Fibroblast of gingiva (primary cell): ENCODE data around the gene OSER1.
"Not testable (repeated sequence)": the region's sequence is repeated elsewhere in the genome, so short reads cannot be mapped to it uniquely, and the experiment has no call there.

Source experiments
- DNase-seq: peaks from one replicate; pipeline ENCODE4 v3.0.0-alpha.2; 2011; ENCODE audit warnings: low read depth

Gene OSER1

DNA sequence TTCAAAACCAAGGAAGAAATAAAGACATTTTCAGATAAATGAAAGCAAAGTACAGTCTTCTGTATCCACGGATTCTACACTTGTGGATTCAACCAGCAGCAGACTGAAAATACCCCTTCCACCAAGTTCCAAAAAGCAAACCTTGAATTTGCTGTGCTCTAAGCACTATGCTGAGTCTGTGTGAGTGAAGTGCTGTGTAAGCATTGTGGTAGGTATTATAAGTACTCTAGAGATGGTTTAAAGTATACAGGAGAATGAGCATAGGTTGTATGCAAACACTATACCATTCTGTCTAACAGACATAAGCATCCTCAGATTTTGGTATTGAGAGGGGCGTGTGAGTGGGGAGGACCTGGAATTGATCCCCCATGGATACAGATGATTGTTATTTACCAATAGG lies 9.6 kb downstream of the OSER1 start:
- no peak for DNase-seq

DNA sequence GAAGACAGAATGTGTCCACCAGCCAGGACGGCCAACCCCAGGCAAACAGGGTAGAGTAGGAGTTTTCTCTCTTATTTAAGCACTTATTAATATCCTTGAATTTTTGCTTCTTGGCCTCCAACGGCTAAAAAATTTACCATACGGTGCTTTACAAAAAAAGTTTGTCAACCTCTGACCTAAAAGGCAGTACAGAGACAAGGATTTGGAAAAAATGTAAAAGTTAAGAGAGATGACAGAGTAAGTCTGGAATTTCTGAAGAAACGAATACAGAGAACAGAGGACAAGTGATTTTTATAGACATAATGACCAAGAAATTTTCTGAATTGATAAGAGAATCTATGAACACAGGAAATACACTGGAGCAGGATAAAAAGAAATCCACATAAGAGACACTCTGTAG lies 10.2 kb downstream of the OSER1 start:
- DNase-seq = no peak

DNA sequence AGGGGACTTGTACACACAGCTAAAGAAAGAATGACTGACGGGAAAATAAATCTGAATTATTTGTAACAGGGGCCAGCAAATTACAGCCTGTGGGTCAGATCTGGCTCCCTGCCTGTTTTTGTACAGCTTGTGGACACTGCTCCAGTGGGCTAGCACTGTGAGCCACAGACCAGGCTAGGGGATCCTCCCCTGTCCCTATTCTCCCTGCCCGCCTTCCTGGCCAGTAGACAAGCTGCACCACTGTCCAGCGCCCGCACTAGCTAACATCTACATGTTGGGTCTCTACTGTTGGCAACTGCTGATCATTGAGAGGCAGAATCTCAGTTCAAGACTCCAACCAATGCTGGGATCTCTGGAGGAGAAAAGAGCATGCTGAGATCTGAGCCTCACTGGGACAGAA lies 10.7 kb downstream of the OSER1 start:
- DNase-seq = no peak

DNA sequence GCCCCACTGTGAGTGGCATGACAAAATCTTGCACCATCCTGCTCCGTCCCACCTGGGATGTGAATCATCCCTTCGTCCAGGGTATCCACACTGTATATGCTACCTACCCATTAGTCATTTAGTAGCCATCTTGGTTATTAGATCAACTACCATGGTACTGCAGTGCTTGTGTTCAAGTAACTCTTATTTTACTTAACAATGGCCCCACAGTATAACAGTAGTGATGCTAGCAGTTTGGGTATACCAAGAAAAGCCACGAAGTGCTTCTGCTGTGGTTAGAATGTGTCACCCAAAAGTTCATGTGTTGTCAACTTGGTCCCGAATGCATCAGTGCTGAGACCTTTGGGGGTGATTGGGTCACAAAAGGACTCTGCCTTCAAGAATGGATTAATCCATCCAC lies 11.7 kb downstream of the OSER1 start:
- DNase-seq = no peak

DNA sequence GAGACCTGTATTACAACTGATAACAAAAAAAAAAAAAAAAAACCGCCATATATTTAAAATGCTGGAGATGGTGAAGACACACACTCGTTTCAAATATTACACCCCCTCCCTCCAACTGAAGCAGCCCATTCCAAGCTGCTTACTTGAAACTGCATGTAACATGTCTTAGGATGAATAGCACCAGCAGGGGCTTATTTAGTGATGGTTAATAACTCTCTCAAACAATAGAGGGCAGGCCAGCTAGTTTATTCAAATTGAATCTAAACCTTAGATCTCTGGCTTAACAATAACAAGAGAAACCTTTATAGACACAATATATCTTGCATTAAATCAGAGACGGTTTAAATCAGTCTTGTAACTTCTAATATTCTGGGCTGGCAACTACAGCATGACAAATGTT lies 14.3 kb downstream of the OSER1 start:
- no peak for DNase-seq

DNA sequence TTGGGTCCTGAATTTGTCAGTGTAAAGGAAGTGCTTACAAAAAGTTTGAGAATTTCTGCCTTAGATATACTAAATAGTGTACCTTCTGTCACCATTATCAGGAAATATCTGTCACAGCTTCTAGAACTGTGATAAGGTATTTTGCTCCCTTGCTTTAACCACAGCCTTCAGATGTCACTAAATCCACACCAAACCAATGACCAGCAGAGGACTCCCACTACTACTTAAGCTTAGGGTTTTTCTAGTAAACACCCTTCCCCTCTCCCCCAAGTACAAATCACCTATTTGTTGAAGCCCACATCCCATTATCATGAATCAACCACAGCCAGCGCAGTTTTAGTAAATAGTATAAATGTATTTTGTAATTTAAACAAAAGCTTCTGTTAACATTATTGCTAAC lies 15.0 kb downstream of the OSER1 start:
- no peak for DNase-seq

DNA sequence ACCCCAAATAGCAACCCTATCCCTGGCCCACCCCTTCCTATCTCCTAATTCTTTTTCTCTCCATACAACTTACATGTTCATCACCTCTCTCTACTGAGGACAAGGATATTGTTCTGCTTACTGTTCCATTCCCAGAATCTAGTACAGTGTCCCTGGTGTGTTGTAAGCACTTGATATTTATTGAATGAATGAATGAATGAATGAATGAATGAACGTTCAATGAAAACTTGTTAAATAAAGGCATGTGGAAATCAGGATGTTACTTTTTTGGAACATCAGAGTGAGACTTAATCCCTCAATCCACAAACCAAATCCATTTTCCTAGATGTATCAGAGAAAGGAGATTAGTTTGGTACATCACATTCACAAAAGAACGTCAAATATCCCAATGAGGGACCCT lies 16.8 kb downstream of the OSER1 start:
- DNase-seq = no peak

DNA sequence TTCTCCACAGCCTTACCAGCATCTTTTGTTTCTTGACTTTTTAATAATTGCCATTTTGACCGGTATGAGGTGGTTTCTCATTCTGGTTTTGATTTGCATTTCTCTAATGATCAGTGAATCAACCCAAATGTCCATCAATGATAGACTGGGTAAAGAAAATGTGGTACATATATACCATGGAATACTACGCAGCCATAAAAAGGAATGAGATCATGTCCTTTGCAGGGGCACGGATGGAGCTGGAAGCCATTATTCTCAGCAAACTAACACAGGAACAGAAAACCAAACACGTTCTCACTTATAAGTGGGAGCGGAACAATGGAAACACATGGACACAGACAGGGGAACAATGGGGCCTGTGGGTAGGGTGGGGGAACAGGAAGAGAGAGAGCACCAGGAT lies 18.9 kb downstream of the OSER1 start:
- not testable (repeated sequence) for DNase-seq

DNA sequence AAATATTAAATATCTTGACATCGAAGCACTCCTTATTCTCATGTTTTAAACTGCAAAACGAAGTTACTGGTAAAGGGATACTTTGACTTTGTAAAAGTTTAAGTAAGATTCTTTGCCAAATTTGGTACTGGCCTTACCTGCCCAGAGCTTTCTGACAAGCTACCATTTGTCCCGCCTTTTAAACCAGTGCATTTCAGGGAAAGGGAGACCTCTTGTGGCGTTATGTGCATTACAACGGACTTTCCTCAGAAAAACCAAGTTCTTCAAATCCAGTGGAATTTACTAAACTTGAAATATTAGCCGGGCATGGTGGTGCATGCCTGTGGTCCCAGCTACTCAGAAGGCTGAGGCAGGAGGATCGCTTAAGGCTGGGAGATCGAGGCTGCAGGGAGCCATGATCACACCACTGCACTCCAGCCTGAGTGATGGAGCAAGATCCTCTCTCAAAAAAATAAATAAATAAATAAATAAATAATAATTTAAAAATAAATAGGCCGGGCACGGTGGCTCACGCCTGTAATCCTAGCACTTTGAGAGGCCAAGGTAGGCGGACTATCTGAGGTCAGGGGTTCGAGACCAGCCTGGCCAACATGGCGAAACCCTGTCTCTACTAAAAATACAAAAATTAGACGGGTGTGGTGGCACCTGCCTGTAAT lies 20.2 kb downstream of the OSER1 start:
- peak; percentile 66 for DNase-seq

DNA sequence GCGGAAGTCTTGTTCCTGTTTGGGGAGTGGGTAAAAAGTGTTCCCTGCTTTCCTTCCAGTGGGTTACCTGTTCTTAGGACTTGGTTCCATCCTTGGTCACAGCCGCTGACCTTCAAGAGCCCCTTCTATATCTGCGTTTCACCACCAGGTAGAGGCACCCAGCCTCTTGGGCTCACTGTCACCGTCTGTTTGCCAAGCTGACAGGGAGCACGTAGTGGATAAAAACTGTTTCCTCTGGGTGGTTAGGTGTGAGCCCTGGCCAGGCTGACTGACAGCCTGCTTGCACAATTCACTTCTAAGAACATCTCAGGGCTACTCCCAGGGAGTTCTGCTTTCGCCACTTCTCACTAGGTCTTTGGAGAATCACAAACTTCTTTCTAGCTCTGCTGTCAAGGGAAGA lies 21.8 kb downstream of the OSER1 start:
- no peak for DNase-seq

DNA sequence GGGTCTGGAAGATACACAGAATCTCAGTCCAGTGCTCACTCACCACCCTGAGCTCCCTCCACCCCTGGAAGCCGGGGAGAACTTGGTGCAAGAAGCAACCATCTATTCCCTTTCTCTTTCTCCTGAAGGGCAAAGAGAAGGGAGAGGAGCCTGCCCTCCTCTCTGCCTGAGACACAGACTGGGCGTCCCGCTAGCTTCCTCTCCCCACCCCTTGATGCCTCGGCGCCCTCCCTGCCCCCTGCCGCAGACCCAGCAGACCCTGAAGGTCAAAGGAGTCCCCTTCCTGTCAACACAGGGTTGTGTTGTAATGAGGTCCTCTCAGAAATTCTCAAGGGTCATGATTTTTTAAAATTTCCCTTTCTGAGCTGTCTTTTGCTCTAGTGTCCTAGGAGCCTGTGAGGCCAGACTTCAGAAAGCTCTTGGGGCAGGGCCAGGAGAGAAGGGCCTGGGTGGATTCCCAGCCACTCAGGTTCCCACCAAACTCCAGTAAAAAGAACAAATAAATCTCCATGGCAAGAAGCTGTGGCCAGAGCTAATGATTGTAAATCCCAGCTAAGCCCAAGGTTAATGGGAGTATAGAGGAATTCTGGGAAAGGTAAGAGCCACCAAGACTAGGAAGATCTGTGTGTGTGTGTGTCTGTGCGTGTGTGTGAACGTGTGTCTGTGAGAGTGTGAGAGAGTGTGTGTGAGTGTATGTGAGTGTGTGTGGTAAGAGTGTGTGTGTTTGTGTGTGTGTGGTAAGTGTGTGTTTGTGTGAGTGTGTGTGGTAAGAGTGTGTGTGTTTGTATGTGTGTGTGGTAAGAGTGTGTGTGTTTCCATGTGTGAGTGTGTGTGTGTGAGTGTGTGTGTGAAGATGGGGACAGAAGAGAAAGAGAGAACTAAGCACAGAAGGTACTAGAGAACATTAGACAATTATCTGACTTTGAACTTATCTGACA lies 22.5 kb downstream of the OSER1 start:
- no peak for DNase-seq

DNA sequence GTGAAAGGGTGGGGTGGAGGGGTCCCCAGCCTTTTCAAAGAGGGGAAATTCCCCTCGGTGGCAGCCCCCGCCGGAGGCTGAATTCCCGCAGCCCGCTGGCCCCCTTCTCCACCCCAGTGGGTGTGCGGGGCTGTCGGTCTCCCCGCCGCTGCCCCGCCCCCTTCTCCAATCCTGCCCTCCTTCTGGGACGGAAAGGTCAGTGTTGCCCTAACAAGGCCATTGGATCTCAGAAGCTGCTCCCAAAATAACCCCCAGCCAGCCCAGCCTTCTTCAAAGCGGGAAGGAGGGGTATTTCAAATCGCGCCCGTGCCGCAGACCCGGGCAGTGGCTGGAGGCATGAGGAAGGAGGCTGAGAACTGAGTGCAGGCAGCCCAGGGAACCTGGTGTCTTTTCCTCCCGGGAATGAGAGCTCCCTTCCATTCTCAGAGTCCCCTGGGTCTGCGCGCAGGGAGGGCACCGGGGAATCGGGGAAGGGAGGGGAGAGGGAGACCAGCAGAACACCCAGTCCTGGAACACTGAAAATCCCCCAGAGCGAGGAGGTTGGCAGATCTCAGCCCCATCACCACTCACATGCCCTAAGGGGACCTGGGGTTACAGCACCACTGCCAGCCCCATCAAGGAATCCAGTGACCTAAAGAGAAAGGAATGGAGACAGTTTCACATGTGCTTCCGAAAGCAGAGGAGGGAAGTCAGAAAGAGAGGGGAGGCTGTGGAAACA lies 23.4 kb downstream of the OSER1 start, which contains the start of gene JPH2:
Gene JPH2, minus strand, starts transcription at position 135 of the 718 bp plus-strand sequence. CDS start 483 bp downstream, outside the sequence.
- peak; percentile 82 for DNase-seq

DNA sequence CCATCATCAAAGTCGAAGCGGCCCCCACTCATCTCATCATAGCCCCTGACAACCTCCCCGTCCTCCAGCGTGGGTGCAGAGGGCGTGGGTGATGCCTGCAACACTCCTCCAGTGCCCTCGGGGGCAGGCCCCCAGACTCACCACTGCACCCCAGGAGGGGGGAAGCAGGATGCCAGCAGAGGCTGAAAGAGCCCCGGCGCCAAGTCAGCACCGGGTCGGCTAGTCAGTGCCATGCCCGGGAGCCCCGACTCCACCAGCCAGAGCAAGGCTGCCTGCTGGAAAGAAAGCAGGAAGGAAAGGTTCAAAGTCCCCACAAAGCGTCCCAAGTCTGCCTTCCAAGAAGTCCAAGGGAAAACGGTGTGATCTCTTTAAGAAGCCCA lies 23.9 kb downstream of the OSER1 start:
- DNase-seq = no peak

DNA sequence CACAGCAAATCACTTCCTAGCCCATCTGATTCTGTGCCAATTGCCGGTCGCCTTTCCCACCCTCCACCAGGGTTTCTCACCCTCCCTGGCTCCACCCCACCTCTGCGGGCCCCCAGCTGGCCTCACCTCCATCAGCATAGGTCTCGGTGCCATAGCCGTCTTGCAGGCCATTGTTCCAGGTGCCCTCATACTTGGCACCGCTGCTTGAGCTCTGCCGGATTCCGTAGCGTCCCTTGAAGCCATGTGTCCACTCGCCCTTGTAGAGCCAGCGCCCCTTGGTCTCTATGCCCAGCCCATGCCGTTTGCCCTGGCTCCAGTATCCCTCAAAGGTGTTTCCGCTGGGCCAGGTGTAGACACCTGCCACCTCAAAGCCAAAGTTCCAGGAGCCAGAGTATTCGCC lies 24.4 kb downstream of the OSER1 start:
- no peak for DNase-seq

DNA sequence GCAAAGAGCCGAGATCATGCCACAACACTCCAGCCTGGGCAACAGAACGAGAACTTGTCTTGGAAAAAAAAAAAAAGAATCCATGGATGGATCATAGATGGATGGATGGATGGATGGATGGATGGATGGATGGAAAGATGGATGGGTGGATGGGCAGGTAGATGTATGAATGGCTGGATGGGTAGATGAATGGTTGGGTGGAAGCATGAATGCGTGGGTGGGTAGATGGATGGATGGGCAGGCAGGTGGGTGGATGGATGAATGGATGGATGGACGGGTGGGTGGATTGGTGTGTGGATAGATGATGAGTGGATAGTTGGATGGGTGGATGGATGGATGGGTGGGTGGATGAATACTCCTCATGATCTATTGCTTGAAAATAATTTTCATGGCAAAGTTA lies 25.0 kb downstream of the OSER1 start:
- no peak for DNase-seq

DNA sequence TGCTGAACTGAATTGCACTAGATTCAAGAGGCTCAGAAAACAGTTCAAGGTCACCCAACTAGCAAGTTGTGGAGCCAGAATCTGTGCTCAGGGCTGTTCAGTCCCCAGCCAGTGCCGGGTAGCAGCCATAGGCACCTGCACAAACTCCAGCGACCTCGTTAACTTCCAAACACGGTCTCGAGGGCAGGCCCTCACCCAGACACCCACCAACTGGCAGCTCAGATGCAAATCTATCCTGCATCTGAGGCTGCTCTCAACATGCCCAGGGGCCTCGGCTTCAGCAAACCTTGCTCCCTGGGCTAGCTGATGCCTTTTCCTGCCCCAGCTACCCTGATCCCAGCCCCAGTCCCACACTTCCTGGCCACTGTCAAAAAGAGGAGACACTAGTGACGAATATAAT lies 27.3 kb downstream of the OSER1 start:
- no peak for DNase-seq

DNA sequence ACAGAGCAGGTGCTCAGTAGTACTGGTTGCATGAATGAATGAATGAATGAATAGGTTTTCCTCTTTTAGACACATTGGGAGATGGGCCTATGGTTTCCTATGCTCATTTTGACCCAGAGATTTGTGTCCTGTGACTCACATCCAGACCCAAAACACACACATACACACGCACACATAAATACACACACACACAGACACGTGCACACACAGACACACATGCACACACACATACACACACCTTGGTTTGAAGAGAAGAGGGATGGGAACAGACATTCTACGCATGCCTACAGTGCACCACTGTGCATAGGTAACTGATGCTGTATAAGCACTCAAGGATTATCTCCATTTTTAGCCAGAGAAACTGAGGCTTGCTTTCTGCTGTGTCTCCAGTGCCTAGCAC lies 27.7 kb downstream of the OSER1 start:
- DNase-seq = no peak

DNA sequence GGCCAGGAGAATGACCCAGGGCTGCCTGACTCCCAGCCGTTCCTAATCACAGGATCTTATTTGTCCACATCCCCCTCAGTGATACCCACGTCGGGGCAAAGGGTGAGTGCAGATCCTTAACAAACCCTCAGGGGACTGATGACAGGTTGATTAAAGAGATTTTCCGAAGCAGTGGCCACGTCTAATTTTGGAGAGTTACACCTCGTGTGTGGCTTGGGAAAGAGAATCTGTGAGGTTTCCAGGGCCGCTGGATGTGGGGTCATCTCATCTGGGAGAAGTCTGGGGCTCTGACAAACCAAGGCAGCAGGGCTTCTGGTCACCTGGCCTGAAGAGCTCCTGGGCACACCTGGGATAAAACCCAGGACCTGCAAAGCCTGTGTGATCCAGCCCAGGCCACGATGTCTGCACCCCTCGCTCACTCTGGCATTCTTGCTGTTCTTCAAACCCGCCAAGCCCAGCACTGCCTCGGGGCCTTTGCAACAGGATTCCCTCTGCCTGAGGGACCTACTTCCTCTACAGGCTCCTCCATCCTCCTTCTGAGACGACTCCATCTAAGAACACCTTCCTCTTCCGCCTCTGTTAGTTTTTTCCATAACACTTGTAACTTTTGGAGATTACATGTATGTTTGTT lies 28.3 kb downstream of the OSER1 start:
- no peak for DNase-seq

DNA sequence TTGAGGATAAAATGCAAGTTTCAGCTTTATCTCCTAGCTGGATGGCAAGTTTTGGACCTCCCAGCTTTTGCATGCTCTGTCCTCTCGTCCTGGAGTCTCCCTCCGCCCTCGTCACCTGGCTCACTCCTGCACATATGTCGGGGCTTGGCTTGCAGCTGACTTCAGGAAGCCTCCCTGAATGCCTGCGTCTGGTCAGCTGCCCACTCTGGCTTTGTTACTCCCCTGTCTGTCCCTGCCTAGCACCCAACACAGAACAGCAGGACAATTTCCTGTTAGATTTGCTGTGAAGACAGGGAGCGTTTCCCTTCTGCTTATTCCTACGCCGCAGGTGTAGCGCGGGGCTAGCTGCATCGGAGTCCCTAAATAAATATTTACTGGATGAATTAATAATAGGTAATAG lies 29.0 kb downstream of the OSER1 start:
- DNase-seq = no peak

DNA sequence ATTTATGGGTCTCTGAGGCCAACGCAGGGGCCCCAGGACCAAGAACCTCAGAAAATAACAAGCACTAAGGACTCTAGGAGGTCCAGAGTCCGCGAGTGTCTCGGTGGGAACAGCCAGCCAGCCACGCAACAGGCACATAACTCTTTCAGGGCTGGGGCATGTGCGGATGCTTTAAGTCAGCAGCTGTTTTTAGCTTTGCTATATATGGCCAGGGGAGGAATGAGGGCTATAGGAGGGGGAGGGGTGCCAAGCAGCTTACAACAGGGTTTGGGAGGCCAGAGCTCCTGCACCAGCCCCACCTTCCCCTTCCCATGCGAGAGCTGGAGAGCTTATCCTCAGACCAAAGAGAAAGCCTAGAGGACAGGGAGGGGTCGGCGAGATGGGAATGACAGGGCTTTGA lies 29.8 kb downstream of the OSER1 start:
- no peak for DNase-seq

DNA sequence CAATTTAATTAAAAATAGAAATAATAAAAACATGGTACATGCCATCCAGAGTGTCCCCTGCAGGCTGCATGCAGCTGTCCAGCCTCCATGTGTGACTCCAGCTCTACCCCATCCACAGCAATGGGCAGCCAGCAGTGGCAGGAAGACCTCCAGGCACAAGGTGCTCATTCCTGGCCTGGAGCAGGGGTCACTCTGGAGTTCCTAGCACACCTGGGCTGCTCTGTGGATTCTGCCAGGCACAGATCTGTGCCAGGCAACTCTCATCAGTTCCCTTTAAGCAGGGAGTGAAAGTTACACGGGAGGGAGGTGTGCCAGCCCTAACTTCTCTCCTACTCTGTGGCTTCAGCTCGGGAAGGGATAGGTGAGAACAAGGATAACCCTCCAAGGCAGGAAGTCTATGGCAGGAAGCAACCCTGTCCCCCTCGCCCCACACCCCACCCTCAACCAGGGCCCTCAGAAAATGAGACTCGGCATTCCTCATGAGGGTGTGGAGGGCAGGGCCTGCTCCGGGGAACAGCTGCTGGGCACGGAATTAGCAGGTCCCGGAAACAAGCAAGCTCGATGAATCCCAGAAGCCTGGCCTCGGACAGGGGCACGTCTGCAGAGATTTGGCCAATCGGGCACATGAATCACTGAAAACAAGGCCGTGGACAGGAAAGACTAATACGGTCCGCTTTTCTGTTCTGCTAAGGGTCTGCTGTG lies 33.6 kb downstream of the OSER1 start:
- DNase-seq = no peak
